Measurements from ENCODE around the gene WDR46.

- TF ChIP-seq CTCF (IDR thresholded peaks at IDR 0.05): no peak
- no peak for TF ChIP-seq EP300 (IDR thresholded peaks at IDR 0.05)
- no peak for TF ChIP-seq POLR2A (IDR thresholded peaks at IDR 0.05)
Observed at GRCh38 chr6:33333666-33334065, 44.6 kb upstream of the WDR46 start.

Measured in sigmoid colon (tissue), 4 donors.